WTC11 (cell line): ENCODE measurements around the gene TSPAN9.
"Not testable (repeated sequence)": the region's sequence is repeated elsewhere in the genome, so short reads cannot be mapped to it uniquely, and the experiment has no call there.

Experiments
- CTCF ChIP-seq: fragments of 200-600 bp; IDR thresholded peaks from 2 replicates; pipeline ENCODE4 v1.8.0; 2022; ENCODE audit warnings: antibody characterized with exemption
- EMX1 ChIP-seq: fragments of 250-450 bp; sonication (Bioruptor Pico); IDR thresholded peaks from 2 replicates; pipeline ENCODE4 v1.8.0; 2021; ENCODE audit warnings: mild to moderate bottlenecking
- SMAD3 ChIP-seq: sonication (generic); formaldehyde crosslinking; IDR thresholded peaks from 2 replicates; pipeline ENCODE4 v1.8.0; 2022; ENCODE audit warnings: missing genetic modification reagents, mild to moderate bottlenecking, borderline replicate concordance
- TF ChIP-seq, protein P1 (sequence below): sonication (generic); formaldehyde crosslinking; IDR thresholded peaks from 2 replicates; pipeline ENCODE4 v1.8.0; 2022; ENCODE audit warnings: mild to moderate bottlenecking, missing genetic modification reagents

- TF ChIP-seq CTCF; EMX1 (CRISPR knock-in tag); SMAD3 (CRISPR knock-in tag): not testable (repeated sequence)
- TF ChIP-seq, protein P1, sequence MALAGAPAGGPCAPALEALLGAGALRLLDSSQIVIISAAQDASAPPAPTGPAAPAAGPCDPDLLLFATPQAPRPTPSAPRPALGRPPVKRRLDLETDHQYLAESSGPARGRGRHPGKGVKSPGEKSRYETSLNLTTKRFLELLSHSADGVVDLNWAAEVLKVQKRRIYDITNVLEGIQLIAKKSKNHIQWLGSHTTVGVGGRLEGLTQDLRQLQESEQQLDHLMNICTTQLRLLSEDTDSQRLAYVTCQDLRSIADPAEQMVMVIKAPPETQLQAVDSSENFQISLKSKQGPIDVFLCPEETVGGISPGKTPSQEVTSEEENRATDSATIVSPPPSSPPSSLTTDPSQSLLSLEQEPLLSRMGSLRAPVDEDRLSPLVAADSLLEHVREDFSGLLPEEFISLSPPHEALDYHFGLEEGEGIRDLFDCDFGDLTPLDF (CRISPR knock-in tag), result not testable (repeated sequence)
These were observed 11.3 kb upstream of the TSPAN9 start for GRCh38 chr12:3065846-3066245.
